ENCODE measurements around the gene ACTA2. TPM values are rescaled to one million over a fixed set of nuclear protein-coding genes. Genes with fewer than 3 reads are reported as not detected.
A peak's percentile ranks its signal among the peaks of the same experiment; 100 is the strongest.

Gene ACTA2
- total RNA-seq, 2 experiments from 2014 or later, result 12.9 to 15.0 TPM

DNA sequence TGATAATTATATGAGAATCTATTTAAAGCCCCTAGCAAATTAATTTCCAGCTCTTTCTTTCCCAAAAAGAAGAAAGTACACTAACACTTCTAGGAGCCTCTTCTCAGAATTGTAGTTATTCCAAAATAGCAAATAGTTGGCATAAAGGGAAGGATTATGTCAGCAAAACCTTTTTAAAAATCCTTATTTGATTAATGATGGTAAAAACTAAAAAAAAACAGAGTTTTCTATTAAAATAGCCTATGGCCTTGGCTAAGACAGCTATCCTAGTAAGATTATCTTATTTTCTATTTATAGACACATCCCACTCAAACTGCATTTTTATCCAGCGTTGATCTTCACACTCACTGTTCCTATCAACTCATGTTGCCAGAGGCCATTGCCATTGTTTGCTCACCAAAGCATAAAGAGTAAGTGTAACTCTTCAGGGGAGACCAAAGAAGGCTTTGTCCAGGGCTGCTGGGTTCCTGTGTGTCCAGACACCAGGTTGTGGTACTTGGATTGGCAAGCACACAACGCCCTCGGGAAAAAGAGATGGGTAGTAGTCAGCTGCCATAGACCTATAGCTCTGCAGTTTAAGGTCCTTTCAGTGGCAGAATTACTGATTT is 31.5 kb downstream of the ACTA2 start:
- Mint-ChIP-seq H3K4me1 (ENCODE audit: low read depth) (no peaks in the 10 kb centered on the region), H3K4me3 (no peak overlapping the region), H3K27ac (no peak overlapping the region), H3K27me3 (ENCODE audit: low read depth) (no peaks in the 10 kb centered on the region), H3K36me3 (ENCODE audit: low read depth) (peaks cover 69% of the 10 kb centered on the region), H3K9me3 (ENCODE audit: insufficient read depth) (no peaks in the 10 kb centered on the region)
- DNase-seq, result no peak
- ATAC-seq, result no peak
- ChIA-PET POLR2A (interaction anchor here (0.9 kb wide), 1 partner anchor 41 kb away, joined by 3 read pairs; the partner anchor contains the start of gene STAMBPL1), CTCF (interaction anchor here (1.5 to 3.1 kb wide), 3 partner anchors 12 to 85 kb away, joined by 5 to 14 read pairs (median 6); no protein-coding TSS in a partner anchor)

DNA sequence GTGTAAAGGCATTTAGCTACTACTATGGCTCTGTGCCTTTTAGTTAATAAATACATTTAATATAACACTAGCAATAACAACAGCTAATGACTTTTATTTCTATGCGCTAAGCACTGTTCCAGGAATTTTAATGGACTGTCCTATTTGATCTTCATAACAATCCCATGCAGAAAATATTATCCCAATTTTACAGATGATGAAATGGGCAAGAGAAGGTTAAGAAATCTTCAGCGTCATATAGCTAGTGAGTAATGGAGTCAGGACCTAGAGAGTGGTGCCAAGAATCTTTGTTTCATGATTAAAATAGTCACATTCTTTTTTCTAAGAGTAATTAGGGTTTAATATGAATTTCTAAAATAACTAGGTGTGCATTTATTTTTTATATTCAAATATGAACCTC is 32.4 kb downstream of the ACTA2 start:
- ChIA-PET POLR2A (no interaction called here), CTCF (interaction anchor here (1.3 to 3.1 kb wide), 3 partner anchors 12 to 84 kb away, joined by 5 to 14 read pairs (median 6); no protein-coding TSS in a partner anchor)
- no peak for ATAC-seq
- Mint-ChIP-seq H3K9me3 (ENCODE audit: insufficient read depth) (no peaks in the 10 kb centered on the region), H3K27ac (no peak overlapping the region), H3K36me3 (ENCODE audit: low read depth) (peaks cover 75% of the 10 kb centered on the region), H3K4me3 (no peak overlapping the region), H3K4me1 (ENCODE audit: low read depth) (no peaks in the 10 kb centered on the region), H3K27me3 (ENCODE audit: low read depth) (no peaks in the 10 kb centered on the region)
- DNase-seq, result no peak

DNA sequence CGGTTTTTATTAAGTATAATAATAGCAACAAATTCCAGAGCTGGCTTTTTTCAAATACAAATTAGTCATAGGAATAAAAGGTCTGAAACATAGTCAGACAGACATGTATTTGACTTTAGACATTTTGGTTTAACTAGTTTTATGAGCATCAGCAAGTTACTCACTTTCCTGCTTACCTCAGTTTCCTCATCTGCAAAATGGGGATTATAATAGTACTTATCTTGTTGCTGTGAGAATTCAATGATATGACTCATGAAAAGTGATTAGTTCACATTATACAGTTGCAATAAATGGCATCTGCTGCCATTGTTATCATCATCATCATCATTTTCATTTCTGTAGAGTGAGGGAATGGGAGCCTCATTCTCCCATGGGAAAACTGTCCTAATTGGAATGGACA is 33.5 kb downstream of the ACTA2 start:
- H3K4me1 Mint-ChIP-seq (ENCODE audit: low read depth), result no peaks in the 10 kb centered on the region
- ChIA-PET POLR2A (no interaction called here), CTCF (interaction anchor here (1.1 to 1.3 kb wide), 2 partner anchors 14 to 83 kb away, joined by 3 to 5 read pairs; no protein-coding TSS in a partner anchor)
- H3K36me3 Mint-ChIP-seq (ENCODE audit: low read depth), result peaks cover 71% of the 10 kb centered on the region
- ATAC-seq (no peak), DNase-seq (no peak)
- H3K27me3 Mint-ChIP-seq (ENCODE audit: low read depth), result no peaks in the 10 kb centered on the region
- no peak overlapping the region for H3K4me3 Mint-ChIP-seq
- no peak overlapping the region for H3K27ac Mint-ChIP-seq
- no peaks in the 10 kb centered on the region for H3K9me3 Mint-ChIP-seq (ENCODE audit: insufficient read depth)

- Mint-ChIP-seq H3K27me3 (ENCODE audit: low read depth) (no peaks in the 10 kb centered on the region), H3K9me3 (ENCODE audit: insufficient read depth) (no peaks in the 10 kb centered on the region), H3K4me3 (no peak overlapping the region), H3K4me1 (ENCODE audit: low read depth) (no peaks in the 10 kb centered on the region), H3K36me3 (ENCODE audit: low read depth) (peaks cover 70% of the 10 kb centered on the region), H3K27ac (no peak overlapping the region)
- no peak for DNase-seq
- POLR2A ChIA-PET, result no interaction called here
- no peak for ATAC-seq
- CTCF ChIA-PET, result interaction anchor here (1.1 kb wide), 1 partner anchor 83 kb away, joined by 3 read pairs; no protein-coding TSS in a partner anchor
These were observed 34.2 kb downstream of the ACTA2 start for GRCh38 chr10:88918191-88918905.

DNA sequence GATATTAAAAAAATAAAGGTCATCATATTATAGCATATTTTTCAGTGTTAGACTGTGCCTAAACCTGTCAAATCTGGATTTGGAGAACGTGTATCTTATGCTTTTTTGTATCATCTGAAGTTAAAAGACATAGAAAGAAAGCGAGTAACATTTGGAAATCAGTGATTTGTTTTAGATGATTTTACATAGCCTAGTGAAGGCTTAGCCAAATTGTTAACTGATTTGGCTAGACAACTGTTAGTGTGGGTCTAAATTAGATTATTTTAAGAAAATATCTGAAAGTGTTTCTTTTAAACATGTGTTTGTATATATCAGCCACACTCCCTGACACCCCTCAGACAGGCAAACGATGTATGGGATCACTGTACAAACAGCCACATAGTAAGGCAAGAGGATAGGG is 35.6 kb downstream of the ACTA2 start:
- ATAC-seq, result no peak

DNA sequence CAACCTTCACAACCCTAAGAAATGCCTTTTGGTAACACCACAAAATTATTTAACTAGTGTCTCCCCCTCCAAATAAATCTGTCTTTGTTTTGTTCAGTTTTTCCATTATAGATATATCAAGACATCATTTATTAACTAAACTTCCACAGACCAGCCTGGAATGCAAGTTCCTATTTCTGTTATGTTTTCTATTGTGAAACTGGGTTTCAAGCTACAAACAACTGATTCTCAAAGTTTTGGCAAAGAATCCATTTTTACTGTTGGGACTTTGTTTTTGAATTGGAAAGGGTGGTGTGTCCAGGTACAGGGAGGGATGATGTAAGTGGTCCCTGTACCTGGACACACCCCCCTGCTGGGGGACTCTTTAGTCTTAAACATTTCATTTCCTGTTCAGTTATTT is 36.3 kb downstream of the ACTA2 start:
- ChIA-PET CTCF (interaction anchor here (0.8 to 1.4 kb wide), 3 partner anchors 17 to 81 kb away, joined by 3 to 6 read pairs (median 3); no protein-coding TSS in a partner anchor), POLR2A (no interaction called here)
- Mint-ChIP-seq H3K4me1 (ENCODE audit: low read depth) (no peaks in the 10 kb centered on the region), H3K4me3 (no peak overlapping the region), H3K27ac (no peak overlapping the region), H3K27me3 (ENCODE audit: low read depth) (no peaks in the 10 kb centered on the region), H3K36me3 (ENCODE audit: low read depth) (peaks cover 75% of the 10 kb centered on the region), H3K9me3 (ENCODE audit: insufficient read depth) (no peaks in the 10 kb centered on the region)
- DNase-seq (no peak), ATAC-seq (no peak)

More for the DNA sequence above, 35.6 kb downstream of the ACTA2 start:
- H3K4me3 Mint-ChIP-seq, result no peak overlapping the region
- no peak for DNase-seq
- no peaks in the 10 kb centered on the region for H3K27me3 Mint-ChIP-seq (ENCODE audit: low read depth)
- no peaks in the 10 kb centered on the region for H3K9me3 Mint-ChIP-seq (ENCODE audit: insufficient read depth)
- no peaks in the 10 kb centered on the region for H3K4me1 Mint-ChIP-seq (ENCODE audit: low read depth)
- no peak overlapping the region for H3K27ac Mint-ChIP-seq
- POLR2A ChIA-PET, result interaction anchor here (0.6 kb wide), 1 partner anchor 73 kb away, joined by 3 read pairs; no protein-coding TSS in a partner anchor
- CTCF ChIA-PET, result interaction anchor here (0.6 to 1.4 kb wide), 4 partner anchors 16 to 237 kb away, joined by 3 to 6 read pairs (median 3); no protein-coding TSS in a partner anchor
- H3K36me3 Mint-ChIP-seq (ENCODE audit: low read depth), result peaks cover 73% of the 10 kb centered on the region

- peaks cover 77% of the 10 kb centered on the region for H3K36me3 Mint-ChIP-seq (ENCODE audit: low read depth)
- DNase-seq (no peak), ATAC-seq (no peak)
- H3K27ac Mint-ChIP-seq, result peak overlapping the region; percentile 4
- no peaks in the 10 kb centered on the region for H3K9me3 Mint-ChIP-seq (ENCODE audit: insufficient read depth)
- no peak overlapping the region for H3K4me3 Mint-ChIP-seq
- H3K27me3 Mint-ChIP-seq (ENCODE audit: low read depth), result no peaks in the 10 kb centered on the region
- POLR2A ChIA-PET, result no interaction called here
- CTCF ChIA-PET, result interaction anchor here (1.4 kb wide), 1 partner anchor 81 kb away, joined by 6 read pairs; no protein-coding TSS in a partner anchor
- no peaks in the 10 kb centered on the region for H3K4me1 Mint-ChIP-seq (ENCODE audit: low read depth)
These were observed 36.8 kb downstream of the ACTA2 start for GRCh38 chr10:88915781-88916180.

DNA sequence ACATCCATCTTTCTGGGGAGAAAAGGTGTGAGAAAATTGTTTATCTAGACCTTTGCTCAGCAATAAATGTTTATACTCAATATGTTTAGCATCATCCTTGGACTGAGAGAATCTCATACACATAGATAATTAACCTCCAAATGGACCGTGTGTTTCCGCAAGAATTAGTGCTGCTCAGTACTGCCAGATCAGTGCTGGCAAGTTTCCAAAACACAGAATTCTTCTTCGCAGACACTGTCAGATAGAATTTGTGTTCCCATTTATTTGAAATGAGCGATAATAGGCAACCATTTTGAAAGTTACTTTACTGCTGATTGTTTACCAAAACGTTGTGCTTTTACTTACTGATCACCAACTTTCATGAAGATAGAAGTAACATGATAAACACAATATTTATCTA is 38.8 kb downstream of the ACTA2 start:
- CTCF ChIA-PET, result no interaction called here
- DNase-seq, result no peak
- Mint-ChIP-seq H3K9me3 (ENCODE audit: insufficient read depth) (no peaks in the 10 kb centered on the region), H3K4me1 (ENCODE audit: low read depth) (no peaks in the 10 kb centered on the region), H3K27ac (no peak overlapping the region), H3K4me3 (no peak overlapping the region), H3K27me3 (ENCODE audit: low read depth) (no peaks in the 10 kb centered on the region), H3K36me3 (ENCODE audit: low read depth) (peaks cover 75% of the 10 kb centered on the region)
- POLR2A ChIA-PET, result no interaction called here
- ATAC-seq, result no peak

GRCh38 chr10:88913127-88913526 is 39.4 kb downstream of the ACTA2 start:
- H3K9me3 Mint-ChIP-seq (ENCODE audit: insufficient read depth), result no peaks in the 10 kb centered on the region
- H3K4me1 Mint-ChIP-seq (ENCODE audit: low read depth), result peaks cover 2% of the 10 kb centered on the region
- H3K27me3 Mint-ChIP-seq (ENCODE audit: low read depth), result no peaks in the 10 kb centered on the region
- POLR2A ChIA-PET, result no interaction called here
- peaks cover 79% of the 10 kb centered on the region for H3K36me3 Mint-ChIP-seq (ENCODE audit: low read depth)
- no peak overlapping the region for H3K27ac Mint-ChIP-seq
- DNase-seq (no peak), ATAC-seq (no peak)
- CTCF ChIA-PET, result no interaction called here
- H3K4me3 Mint-ChIP-seq, result no peak overlapping the region

DNA sequence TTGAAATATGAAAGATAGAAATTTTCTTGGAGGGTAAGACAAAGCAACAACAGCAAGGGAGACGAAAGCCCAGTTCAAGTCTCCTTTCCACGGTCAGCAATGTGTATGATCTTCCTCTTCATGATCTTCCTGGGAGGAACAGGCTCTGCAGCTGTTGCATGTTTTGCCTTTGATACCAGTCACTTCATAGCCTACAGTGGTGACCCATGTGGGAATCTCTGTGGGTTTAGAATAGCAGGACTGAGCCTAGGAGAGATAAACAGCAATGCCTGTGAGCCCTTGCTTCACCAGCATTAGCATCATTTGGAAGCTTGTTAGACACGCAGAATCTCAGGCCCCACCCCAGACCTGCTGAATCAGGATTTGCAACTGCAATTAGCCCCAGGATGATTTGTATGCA is 40.7 kb downstream of the ACTA2 start:
- H3K4me3 Mint-ChIP-seq, result no peak overlapping the region
- H3K4me1 Mint-ChIP-seq (ENCODE audit: low read depth), result peaks cover 3% of the 10 kb centered on the region
- CTCF ChIA-PET, result interaction anchor here (1.1 to 1.5 kb wide), 2 partner anchors 21 to 23 kb away, joined by 3 to 8 read pairs; no protein-coding TSS in a partner anchor
- H3K9me3 Mint-ChIP-seq (ENCODE audit: insufficient read depth), result no peaks in the 10 kb centered on the region
- ATAC-seq (no peak), DNase-seq (no peak)
- H3K36me3 Mint-ChIP-seq (ENCODE audit: low read depth), result peaks cover 76% of the 10 kb centered on the region
- no peak overlapping the region for H3K27ac Mint-ChIP-seq
- H3K27me3 Mint-ChIP-seq (ENCODE audit: low read depth), result no peaks in the 10 kb centered on the region
- POLR2A ChIA-PET, result no interaction called here

DNA sequence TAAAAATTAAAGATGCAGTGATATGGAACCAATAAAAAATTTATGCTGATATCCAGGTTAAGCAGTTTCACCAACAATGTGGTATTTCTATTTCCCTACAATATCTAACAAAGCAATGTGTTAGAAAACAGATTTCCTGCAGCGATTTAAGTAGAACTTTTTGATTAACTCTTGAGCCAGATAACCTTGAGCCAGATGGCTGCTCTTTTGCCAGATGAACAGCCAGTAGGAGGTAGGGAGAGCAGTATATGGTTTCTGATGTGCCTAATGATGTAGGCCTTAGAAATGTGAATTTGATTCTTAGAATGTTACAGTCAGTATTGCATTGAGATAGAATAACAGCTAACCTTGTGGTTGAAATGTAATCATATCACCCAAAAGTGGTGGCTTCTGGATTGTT is 41.5 kb downstream of the ACTA2 start:
- POLR2A ChIA-PET, result no interaction called here
- Mint-ChIP-seq H3K4me3 (no peak overlapping the region), H3K4me1 (ENCODE audit: low read depth) (peaks cover 3% of the 10 kb centered on the region), H3K36me3 (ENCODE audit: low read depth) (peaks cover 74% of the 10 kb centered on the region), H3K27ac (no peak overlapping the region), H3K9me3 (ENCODE audit: insufficient read depth) (no peaks in the 10 kb centered on the region), H3K27me3 (ENCODE audit: low read depth) (no peaks in the 10 kb centered on the region)
- CTCF ChIA-PET, result interaction anchor here (1.1 to 1.5 kb wide), 4 partner anchors 22 to 24 kb away, joined by 3 to 8 read pairs (median 4); no protein-coding TSS in a partner anchor
- DNase-seq, result no peak
- no peak for ATAC-seq

- H3K27ac Mint-ChIP-seq, result no peak overlapping the region
- DNase-seq, result no peak
- no peaks in the 10 kb centered on the region for H3K9me3 Mint-ChIP-seq (ENCODE audit: insufficient read depth)
- peaks cover 3% of the 10 kb centered on the region for H3K4me1 Mint-ChIP-seq (ENCODE audit: low read depth)
- ChIA-PET POLR2A (no interaction called here), CTCF (interaction anchor here (0.7 to 4.1 kb wide), 6 partner anchors 10 to 121 kb away, joined by 3 to 22 read pairs (median 3); partner anchors contain the start of gene FAS)
- H3K4me3 Mint-ChIP-seq, result no peak overlapping the region
- H3K27me3 Mint-ChIP-seq (ENCODE audit: low read depth), result no peaks in the 10 kb centered on the region
- peaks cover 77% of the 10 kb centered on the region for H3K36me3 Mint-ChIP-seq (ENCODE audit: low read depth)
- ATAC-seq, result no peak
These were observed 44.4 kb downstream of the ACTA2 start for GRCh38 chr10:88908194-88908593.

Measured in activated CD8-positive, alpha-beta T cell treated with anti-CD3 and anti-CD28 coated beads, Interleukin-2, amount 10 ng/mL, durations not matched to agents 7 days and 5 days (primary cell).